HL-60 (cell line): ENCODE data around the gene CYCS.
A peak's percentile ranks its signal among the peaks of the same experiment; 100 is the strongest.

Experiments
- DNase-seq, 2 experiments: peaks; one replicate each; pipeline ENCODE4 v3.0.0-alpha.2; 2010 to 2020; ENCODE audit warnings: low read depth in 1 of 2, low spot score in 1 of 2
- H3K27ac ChIP-seq: fragments of 250-450 bp; sonication (Bioruptor Pico); replicated peaks from 2 replicates; pipeline ENCODE4 v1.5.1; 2020; ENCODE audit warnings: mild to moderate bottlenecking, moderate library complexity
- H3K27me3 ChIP-seq: fragments of 250-450 bp; sonication (Bioruptor Pico); 2 replicates; pipeline ENCODE4 v1.5.1; 2021; ENCODE audit warnings: mild to moderate bottlenecking, moderate library complexity; ENCODE audit not compliant: insufficient read depth, poor library complexity, severe bottlenecking
- H3K4me3 ChIP-seq: replicated peaks from 2 replicates; pipeline ENCODE4 v1.5.1; 2011; ENCODE audit warnings: mild to moderate bottlenecking, control low read depth, low read length; ENCODE audit not compliant: insufficient read depth
- GABPA ChIP-seq: IDR thresholded peaks from 2 replicates; pipeline ENCODE4 v1.6.1; 2012; ENCODE audit warnings: low read depth
- POLR2AphosphoS5 ChIP-seq: IDR thresholded peaks from 2 replicates; pipeline ENCODE4 v1.6.1; 2012; ENCODE audit warnings: low read depth
- SPI1 ChIP-seq: IDR thresholded peaks from 2 replicates; pipeline ENCODE4 v1.6.1; 2012; ENCODE audit warnings: low read depth, mild to moderate bottlenecking, borderline replicate concordance
- TF ChIP-seq, protein P1 (sequence below): IDR thresholded peaks from one replicate; pipeline ENCODE4 v1.5.1; 2011; ENCODE audit warnings: low read length, control low read depth, inconsistent platforms; ENCODE audit not compliant: insufficient read depth
- TF ChIP-seq, protein P2 (sequence below): IDR thresholded peaks from 2 replicates; pipeline ENCODE4 v1.6.1; 2012; ENCODE audit warnings: low read depth; ENCODE audit not compliant: insufficient replicate concordance

CYCS gene

DNA sequence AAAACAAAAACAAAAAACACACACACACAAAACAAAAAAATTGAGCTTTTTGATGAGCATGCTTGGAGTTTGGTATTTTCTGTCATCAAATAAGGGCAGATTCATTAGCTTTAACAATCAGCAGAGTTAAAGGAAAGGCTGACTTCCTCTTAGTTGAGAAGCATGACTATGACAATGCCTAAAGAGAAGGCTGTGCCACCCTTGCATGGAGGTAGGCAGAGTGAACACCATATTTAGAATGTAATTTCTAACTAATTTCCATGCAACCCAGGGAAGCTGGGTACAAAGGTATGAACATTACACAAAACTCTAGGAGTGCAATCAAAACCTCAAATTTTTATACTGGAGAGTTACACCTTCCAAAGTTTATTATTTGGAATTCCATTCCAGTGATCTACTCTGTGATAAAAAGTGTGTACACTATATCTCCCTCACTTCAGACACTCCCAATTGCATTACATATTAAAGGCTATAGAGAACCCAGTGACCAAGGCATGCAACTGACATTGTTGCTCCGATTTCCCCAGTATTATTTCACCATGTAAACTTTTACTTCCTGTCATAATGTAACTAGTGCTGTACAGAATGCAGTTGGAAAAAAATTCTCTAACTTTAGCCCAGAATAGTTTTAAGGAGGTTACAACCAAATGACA lies 9.4 kb upstream of the CYCS start:
- TF ChIP-seq SPI1, result peak; percentile 80; the same call in 1 of the 2 replicates
- no peak for TF ChIP-seq POLR2AphosphoS5
- DNase-seq, result peak in 1 of 2 experiments; percentile 25
- Histone ChIP-seq H3K27ac (peak overlapping the region; percentile 34), H3K4me3 (no peak overlapping the region), H3K27me3 (no peaks in the 10 kb centered on the region)

DNA sequence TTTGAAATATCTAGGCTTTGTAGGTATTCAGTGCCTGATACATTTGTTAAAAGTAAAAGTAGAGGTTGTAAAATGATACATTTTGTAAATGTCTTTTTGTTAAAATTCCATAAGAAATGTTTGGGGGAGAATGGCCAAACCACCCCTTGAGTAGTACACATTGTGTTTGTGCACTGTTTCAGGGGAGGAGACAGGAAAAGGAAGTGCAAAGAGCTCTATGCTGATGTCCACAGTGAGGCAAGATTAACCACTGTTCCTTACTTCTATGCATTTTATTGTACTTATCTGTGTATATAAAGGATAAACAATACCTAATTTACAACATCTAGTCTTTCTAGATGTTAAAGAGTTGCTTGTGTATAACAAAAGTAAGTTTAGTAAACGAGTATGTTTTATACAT lies 7.4 kb upstream of the CYCS start:
- TF ChIP-seq POLR2AphosphoS5 (no peak), GABPA (peak; percentile 53), SPI1 (peak; percentile 84)
- TF ChIP-seq, protein P1, sequence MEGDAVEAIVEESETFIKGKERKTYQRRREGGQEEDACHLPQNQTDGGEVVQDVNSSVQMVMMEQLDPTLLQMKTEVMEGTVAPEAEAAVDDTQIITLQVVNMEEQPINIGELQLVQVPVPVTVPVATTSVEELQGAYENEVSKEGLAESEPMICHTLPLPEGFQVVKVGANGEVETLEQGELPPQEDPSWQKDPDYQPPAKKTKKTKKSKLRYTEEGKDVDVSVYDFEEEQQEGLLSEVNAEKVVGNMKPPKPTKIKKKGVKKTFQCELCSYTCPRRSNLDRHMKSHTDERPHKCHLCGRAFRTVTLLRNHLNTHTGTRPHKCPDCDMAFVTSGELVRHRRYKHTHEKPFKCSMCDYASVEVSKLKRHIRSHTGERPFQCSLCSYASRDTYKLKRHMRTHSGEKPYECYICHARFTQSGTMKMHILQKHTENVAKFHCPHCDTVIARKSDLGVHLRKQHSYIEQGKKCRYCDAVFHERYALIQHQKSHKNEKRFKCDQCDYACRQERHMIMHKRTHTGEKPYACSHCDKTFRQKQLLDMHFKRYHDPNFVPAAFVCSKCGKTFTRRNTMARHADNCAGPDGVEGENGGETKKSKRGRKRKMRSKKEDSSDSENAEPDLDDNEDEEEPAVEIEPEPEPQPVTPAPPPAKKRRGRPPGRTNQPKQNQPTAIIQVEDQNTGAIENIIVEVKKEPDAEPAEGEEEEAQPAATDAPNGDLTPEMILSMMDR, result no peak
- Histone ChIP-seq H3K27ac (peak overlapping the region; percentile 20; the same call in 1 of the 2 replicates), H3K4me3 (no peak overlapping the region), H3K27me3 (no peaks in the 10 kb centered on the region)
- peak in 1 of 2 experiments; percentile 34 for DNase-seq

DNA sequence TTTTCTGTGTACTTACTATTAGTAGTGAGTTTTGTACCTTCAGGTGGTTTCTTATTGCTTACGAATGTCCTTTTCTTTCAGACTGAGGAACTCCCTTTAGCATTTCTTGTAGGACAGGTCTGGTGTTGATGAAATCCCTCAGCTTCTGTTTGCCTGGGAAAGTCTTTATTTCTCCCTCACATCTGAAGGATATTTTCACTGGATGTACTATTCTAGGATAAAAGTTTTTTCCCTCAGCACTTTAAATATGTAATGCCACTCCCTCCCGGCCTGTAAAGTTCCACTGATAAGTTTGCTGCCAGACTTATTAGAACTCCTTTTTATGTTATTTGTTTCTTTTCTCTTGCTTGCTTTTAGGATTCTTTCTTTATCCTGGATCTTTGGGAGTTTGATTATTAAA lies 1.7 kb upstream of the CYCS start:
- Histone ChIP-seq H3K27ac (no peak overlapping the region), H3K4me3 (no peak overlapping the region), H3K27me3 (no peaks in the 10 kb centered on the region)
- no peak for DNase-seq
- TF ChIP-seq GABPA, result no peak
- TF ChIP-seq, protein P2, sequence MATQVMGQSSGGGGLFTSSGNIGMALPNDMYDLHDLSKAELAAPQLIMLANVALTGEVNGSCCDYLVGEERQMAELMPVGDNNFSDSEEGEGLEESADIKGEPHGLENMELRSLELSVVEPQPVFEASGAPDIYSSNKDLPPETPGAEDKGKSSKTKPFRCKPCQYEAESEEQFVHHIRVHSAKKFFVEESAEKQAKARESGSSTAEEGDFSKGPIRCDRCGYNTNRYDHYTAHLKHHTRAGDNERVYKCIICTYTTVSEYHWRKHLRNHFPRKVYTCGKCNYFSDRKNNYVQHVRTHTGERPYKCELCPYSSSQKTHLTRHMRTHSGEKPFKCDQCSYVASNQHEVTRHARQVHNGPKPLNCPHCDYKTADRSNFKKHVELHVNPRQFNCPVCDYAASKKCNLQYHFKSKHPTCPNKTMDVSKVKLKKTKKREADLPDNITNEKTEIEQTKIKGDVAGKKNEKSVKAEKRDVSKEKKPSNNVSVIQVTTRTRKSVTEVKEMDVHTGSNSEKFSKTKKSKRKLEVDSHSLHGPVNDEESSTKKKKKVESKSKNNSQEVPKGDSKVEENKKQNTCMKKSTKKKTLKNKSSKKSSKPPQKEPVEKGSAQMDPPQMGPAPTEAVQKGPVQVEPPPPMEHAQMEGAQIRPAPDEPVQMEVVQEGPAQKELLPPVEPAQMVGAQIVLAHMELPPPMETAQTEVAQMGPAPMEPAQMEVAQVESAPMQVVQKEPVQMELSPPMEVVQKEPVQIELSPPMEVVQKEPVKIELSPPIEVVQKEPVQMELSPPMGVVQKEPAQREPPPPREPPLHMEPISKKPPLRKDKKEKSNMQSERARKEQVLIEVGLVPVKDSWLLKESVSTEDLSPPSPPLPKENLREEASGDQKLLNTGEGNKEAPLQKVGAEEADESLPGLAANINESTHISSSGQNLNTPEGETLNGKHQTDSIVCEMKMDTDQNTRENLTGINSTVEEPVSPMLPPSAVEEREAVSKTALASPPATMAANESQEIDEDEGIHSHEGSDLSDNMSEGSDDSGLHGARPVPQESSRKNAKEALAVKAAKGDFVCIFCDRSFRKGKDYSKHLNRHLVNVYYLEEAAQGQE, result no peak
- TF ChIP-seq, protein P1, result no peak
- no peak for TF ChIP-seq POLR2AphosphoS5
- TF ChIP-seq SPI1, result no peak

DNA sequence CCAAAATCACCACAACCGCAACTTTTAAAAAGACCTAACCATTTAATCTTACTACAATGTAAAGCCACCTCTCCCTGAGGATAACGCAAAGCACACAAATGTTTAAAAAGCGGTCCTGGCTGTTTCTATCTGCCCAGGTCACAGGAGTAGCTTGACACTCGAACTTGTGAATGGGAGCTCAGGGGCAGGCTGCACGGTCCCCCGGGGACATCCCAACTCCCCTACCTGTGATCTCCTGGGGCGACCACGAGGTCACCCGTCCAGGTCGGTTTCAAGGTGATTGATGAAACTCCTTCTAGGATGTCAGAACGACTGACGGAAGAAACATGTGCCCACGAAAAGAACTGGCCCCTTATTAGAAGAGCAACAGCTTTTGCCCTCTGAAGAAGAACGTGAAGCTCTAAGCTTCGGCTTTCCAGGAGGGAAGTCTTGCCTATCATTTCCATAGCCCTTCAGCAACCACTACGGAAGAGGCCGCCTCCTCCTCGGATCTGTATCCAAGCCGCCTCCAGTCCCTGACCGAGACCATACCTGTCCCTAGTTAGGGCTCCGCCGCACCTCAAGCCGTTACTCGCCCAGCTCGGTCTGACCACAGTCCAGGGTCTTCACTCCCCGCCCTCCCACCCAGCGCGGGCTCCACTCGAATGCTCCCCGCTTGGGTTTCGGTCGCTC lies 459 bp downstream of the CYCS start:
- H3K27ac ChIP-seq, result peak overlapping the region; percentile 83
- peak in 1 of 2 experiments; percentile 3 for DNase-seq

More for the DNA sequence above, 459 bp downstream of the CYCS start:
- TF ChIP-seq SPI1 (no peak), GABPA (no peak), POLR2AphosphoS5 (no peak)
- TF ChIP-seq, protein P1, result no peak
- TF ChIP-seq, protein P2, result no peak
- Histone ChIP-seq H3K4me3 (peak overlapping the region; percentile 57), H3K27me3 (no peaks in the 10 kb centered on the region)
